OCI-LY1 (cell line): ENCODE results near the gene ELK4.

Experiments used
- EZH2 ChIP-seq: fragments of 200-600 bp; sonication (generic), shearing (Covaris generic); IDR thresholded peaks from 2 replicates; pipeline ENCODE4 v1.8.0; 2017; ENCODE audit warnings: borderline replicate concordance, mixed run types, mild to moderate bottlenecking, antibody characterized with exemption, low read length, moderate library complexity, mixed read lengths
- TF ChIP-seq, protein P1 (sequence below): fragments of 200-600 bp; sonication (generic), shearing (Covaris generic); IDR thresholded peaks from 2 replicates; pipeline ENCODE4 v1.5.1; 2017; ENCODE audit warnings: mild to moderate bottlenecking, antibody characterized with exemption, low read length, moderate library complexity, mixed read lengths

DNA sequence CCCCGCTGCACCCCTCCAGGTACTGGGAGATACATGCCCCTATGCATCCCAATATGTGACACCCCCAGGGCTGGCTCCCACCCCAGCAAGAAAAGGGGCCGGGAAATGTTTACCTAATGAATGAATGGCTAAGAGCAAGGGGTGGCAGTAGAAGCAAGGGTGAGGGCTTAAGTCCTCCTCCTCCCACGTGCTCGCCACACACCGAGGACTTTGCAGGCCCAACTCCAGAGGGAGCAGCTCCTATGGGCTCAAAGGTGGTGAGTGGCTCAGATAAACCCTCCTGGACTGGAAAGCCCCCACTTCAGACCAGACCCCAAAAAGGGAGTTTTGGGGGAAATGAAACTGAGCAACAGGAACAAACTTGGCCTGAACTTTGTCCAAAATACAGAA, 37.1 kb upstream of the ELK4 start:
- TF ChIP-seq, protein P1, sequence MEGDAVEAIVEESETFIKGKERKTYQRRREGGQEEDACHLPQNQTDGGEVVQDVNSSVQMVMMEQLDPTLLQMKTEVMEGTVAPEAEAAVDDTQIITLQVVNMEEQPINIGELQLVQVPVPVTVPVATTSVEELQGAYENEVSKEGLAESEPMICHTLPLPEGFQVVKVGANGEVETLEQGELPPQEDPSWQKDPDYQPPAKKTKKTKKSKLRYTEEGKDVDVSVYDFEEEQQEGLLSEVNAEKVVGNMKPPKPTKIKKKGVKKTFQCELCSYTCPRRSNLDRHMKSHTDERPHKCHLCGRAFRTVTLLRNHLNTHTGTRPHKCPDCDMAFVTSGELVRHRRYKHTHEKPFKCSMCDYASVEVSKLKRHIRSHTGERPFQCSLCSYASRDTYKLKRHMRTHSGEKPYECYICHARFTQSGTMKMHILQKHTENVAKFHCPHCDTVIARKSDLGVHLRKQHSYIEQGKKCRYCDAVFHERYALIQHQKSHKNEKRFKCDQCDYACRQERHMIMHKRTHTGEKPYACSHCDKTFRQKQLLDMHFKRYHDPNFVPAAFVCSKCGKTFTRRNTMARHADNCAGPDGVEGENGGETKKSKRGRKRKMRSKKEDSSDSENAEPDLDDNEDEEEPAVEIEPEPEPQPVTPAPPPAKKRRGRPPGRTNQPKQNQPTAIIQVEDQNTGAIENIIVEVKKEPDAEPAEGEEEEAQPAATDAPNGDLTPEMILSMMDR: no peak
- TF ChIP-seq EZH2: no peak
